ENCODE measurements around the gene LMAN1L. TPM values are rescaled to one million over a fixed set of nuclear protein-coding genes. Genes with fewer than 3 reads are reported as not detected.
A peak's percentile ranks its signal among the peaks of the same experiment; 100 is the strongest.

The LMAN1L gene
- total RNA-seq, 8 experiments from 2014 or later, result 0.08 to 1.8 (median 0.32) TPM; not detected in 1

DNA sequence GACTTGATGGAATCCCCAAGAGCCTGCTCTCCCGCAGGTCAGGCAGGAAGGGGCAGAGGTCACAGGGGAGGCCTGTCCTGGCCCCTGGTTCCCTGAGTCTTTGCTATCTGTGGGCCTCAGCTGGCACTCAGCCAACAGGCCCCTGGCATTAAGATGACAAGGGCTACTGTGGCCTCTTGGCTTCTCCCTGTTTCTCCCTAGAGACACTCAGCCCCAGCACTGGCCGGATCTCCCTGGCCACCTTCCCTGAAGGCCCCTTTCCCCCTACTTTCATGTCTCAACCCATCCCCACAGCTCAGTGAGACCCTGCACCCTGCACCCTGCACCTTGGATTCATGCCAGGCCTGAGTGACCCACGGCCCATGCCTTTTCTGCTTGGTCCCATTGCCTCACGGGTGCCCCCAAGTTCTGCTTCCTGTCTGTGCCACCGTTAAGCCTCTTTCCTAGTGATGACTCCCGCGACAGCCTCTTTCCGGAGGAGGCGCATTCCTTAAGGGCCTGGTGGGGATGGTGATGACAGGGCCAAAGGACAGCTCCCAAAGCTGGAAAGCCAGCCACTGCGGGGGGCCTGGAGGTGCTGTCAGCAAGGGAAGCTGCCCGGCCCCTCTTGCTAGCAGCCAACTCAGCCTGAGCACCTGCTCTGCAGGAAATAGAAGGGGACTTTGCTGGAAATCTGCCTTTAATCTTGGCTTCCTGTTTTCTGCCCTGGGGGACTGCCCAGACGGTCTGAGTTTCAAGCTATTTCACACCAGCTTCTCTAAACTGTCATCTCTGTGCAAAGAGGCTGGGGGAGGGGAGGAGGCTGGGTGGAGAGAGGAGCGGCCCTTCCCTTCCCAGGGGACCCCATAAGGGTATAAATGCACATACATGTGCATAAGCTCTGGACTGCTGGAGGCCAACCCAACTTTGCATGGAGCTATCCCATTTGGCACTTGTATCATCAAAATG is 35.5 kb upstream of the LMAN1L start:
- Histone ChIP-seq H3K4me1 (replicated peaks in 1 of 2) (peaks cover 27 to 41% of the 10 kb centered on the region in 2 donors), H3K27ac (peak overlapping the region; percentile 14 to 68), H3K4me3 (no peak overlapping the region)
- in situ Hi-C loops (cut with MboI; ENCODE audit: low pct_unique_long_range_greater_than_20kb in 2 of 9, low sequenced_read_pairs in 9 of 9, unreplicated experiment in 9 of 9), result loop anchor here in 3 of 9 experiments (10.0 kb wide), 2 partner anchors 168 to 178 kb away; partner anchors contain the start of gene RPP25 (in 1 of the 3)
- peak in 4 of 8 experiments; percentile 6 to 81 (median 70) for ATAC-seq (replicated peaks in 6 of 8)
- WGBS, 10 experiments, result 0 to 24% (median 14%) methylated on average over 1 to 9 of the region's 13 CpGs; no CpG with 5 or more reads in 5 of the 10 experiments

DNA sequence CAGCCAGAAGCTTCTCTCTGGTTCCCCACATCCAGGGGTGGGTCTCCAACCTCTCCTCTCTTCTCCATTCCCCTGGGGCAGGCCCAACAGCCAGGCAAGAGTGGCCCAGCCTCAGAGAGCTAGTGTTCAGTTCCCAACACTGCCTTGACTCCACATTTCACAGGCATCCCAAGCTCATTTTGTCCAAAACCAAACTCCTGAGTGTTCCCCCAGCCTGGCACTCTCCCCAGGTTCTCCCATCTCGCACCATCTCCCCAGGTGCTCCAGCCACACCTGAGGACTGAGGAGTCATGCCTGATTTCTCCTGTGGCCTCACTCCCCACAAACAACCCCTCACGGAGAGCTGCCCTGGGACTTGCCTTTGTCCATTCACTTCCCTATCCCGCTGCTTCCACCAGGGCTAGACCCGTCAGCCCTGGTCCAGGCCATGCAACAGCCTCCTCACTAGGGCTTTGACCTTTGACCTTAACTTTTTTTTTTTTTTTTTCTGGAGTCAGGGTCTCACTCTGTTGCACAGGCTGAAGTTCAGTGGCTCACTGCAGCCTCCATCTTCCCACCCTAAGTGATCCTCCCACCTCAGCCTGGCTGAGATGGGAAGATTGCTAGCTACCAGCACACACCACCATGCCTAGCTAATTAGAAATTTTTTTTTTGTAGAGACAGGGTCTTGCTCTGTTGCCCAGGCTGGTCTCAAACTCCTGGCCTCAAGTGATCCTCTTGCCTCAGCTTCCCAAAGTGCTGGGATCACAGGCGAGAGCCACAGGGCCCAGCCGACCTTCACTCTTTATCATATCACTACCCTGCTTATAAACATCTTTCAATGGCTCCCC is 34.7 kb upstream of the LMAN1L start:
- 20 to 92% (median 80%) methylated on average over 1 to 5 of the region's 6 CpGs; no CpG with 5 or more reads in 5 of the 10 experiments for WGBS, 10 experiments
- Histone ChIP-seq H3K4me1 (replicated peaks in 1 of 2) (peaks cover 28 to 42% of the 10 kb centered on the region in 2 donors), H3K27ac (no peak overlapping the region), H3K4me3 (no peak overlapping the region)
- ATAC-seq (replicated peaks in 6 of 8), result peak in 3 of 8 experiments; percentile 0 to 2 (median 1)
- in situ Hi-C loops (cut with MboI; ENCODE audit: low pct_unique_long_range_greater_than_20kb in 2 of 9, low sequenced_read_pairs in 9 of 9, unreplicated experiment in 9 of 9), result loop anchor here in 3 of 9 experiments (10.0 kb wide), 2 partner anchors 167 to 177 kb away; partner anchors contain the start of gene RPP25 (in 1 of the 3)

DNA sequence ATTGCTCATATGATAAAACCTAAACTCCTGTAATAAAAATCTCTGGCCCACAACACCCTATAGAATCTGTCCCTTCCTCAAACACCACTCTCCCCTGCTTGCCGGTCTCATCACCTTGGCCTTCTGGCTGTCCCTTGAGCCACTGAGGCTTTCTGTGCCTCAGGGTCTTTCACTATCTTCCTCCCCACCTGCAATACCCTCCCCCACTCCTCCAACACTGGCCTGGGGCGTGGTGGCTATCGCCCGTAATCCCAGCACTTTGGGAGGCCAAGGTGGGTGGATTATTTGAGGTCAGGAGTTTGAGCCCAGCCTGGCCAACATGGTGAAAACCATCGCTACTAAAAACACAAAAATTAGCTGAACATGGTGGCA is 34.0 kb upstream of the LMAN1L start:
- Histone ChIP-seq H3K4me1 (replicated peaks in 1 of 2) (peaks cover 29 to 44% of the 10 kb centered on the region in 2 donors), H3K4me3 (no peak overlapping the region), H3K27ac (no peak overlapping the region)
- no peak for ATAC-seq (replicated peaks in 6 of 8)
- in situ Hi-C loops (cut with MboI; ENCODE audit: low pct_unique_long_range_greater_than_20kb in 2 of 9, low sequenced_read_pairs in 9 of 9, unreplicated experiment in 9 of 9), result loop anchor here in 3 of 9 experiments (10.0 kb wide), 2 partner anchors 166 to 176 kb away; partner anchors contain the start of gene RPP25 (in 1 of the 3)
- WGBS, 10 experiments, result 100% methylated on average over 1 to 3 of the region's 5 CpGs; no CpG with 5 or more reads in 5 of the 10 experiments

DNA sequence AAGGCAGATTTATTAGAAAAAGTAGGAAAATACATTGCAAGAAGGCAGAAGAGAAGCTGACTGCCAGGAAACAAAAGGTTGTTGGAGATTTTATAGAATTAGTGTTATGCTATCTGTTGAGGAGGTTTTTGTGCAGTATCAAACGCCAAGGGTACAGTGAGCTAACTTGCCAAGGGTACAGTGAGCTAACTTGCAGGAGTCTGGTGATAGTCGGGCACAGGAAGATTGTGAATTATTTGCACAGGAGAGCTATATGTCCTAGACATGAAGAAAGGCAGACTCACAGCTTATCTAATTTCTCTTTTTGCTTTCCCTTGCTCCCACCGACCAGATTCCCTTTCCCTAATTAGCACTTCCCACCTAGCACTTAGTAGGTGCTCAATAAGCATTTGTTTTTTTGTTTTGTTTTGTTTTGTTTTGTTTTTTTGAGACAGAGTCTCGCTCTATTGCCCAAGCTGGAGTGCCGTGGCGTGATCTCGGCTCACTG is 33.4 kb upstream of the LMAN1L start:
- Histone ChIP-seq H3K27ac (no peak overlapping the region), H3K4me3 (no peak overlapping the region), H3K4me1 (replicated peaks in 1 of 2) (peaks cover 34 to 49% of the 10 kb centered on the region in 2 donors)
- no peak for ATAC-seq (replicated peaks in 6 of 8)
- WGBS, 10 experiments, result 74 to 100% (median 88%) methylated on average over 1 to 7 of the region's 7 CpGs
- in situ Hi-C loops (cut with MboI; ENCODE audit: low pct_unique_long_range_greater_than_20kb in 2 of 9, low sequenced_read_pairs in 9 of 9, unreplicated experiment in 9 of 9), result loop anchor here in 3 of 9 experiments (10.0 kb wide), 2 partner anchors 166 to 176 kb away; partner anchors contain the start of gene RPP25 (in 1 of the 3)

DNA sequence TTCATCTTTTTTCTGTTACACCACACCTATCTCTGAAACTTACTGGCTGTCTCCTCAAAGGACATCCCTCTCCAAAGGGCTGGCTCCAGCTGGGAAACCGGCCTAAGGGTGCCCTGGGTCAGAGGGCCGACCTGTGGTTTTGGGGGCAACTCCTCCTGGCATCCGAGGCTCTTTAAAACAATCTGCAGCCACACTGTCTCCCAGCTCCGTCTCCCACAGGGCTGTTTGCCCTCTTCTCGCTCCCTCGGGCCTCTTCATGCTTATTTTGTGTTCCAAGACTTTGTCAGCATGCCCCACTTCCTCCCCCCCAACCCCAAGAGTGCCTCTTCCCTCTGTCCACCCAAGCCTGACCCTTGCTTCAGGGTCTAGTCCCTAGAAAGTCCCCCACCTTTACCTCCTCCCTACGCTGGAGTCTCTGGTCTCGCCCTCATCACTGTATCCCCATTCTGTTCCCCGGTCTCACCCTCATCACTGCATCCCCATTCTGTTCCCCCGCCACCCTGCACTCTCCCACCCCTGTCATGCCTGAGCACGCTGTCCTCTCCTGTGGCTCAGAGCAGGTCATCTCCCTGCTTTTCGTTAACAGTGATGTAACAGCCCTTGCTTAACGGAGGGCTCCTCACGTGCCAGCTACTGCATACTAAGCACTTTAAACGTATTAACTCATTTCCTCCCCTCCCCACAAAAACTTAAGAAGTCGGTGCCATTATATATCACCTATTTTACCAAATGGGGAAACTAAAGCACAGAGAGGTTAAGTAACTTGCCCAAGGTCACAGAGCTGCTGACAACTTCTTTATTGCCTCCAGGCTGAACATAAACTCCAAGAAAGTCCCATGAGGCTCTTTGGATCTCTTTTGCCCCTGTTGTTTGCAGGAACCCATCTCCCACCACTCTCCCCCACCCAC is 31.9 kb upstream of the LMAN1L start:
- in situ Hi-C loops (cut with MboI; ENCODE audit: low pct_unique_long_range_greater_than_20kb in 2 of 9, low sequenced_read_pairs in 9 of 9, unreplicated experiment in 9 of 9), result no loop called here
- H3K4me3 ChIP-seq, result peak overlapping the region; percentile 83 to 100 (median 91)
- peaks cover 41 to 54% of the 10 kb centered on the region in 2 donors for H3K4me1 ChIP-seq (replicated peaks in 1 of 2)
- ATAC-seq (replicated peaks in 6 of 8), result no peak
- peak overlapping the region in 1 of 2 donors; percentile 34 for H3K27ac ChIP-seq
- 40 to 100% (median 66%) methylated on average over 1 to 7 of the region's 16 CpGs; no CpG with 5 or more reads in 3 of the 10 experiments for WGBS, 10 experiments

DNA sequence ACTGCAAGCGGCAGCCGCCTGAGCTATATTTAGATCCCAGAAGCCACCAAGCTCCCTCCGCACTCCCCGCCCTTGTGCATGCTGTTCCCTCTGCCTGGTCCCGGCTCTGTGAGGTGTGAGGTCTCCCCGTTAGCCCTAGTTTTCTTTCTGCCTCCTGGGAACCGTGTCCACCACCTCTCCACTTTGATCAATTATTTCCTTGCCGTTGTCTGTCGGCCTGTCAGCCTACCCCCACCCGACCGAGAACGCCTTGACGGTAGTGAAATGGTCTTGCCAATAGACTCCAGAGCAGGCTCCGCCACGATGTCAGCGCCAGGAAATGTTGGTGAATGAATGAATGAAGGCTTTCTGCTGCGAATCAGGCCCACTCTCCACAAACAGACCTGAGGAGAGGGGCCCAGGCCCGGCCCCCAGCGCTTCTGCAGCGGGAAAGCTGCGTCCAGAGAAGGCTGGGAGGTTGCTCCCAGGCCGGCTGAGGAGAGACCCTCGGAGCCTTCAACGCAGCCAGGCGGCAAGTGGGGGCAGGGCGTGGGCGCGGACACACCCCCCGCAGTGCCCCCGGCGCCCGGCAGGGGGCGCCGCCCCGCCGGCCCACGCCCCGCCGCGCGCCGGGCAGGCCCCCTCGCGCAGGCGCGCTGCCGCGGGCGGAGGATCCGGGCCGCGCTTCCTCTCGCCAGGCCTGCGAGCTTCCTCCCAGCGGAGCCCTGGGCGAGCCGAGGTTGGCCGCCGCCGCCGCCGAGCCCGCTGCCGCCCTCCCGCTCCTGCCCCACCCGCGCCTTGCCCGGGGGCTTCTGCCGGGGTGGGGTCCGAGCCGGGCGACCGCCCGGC is 31.0 kb upstream of the LMAN1L start, which contains the start of gene CSK:
Gene CSK (plus strand): TSS at position 650 of the 828 bp plus-strand sequence. CDS start 16,218 bp downstream, outside the sequence.
- H3K27ac ChIP-seq, result peak within 1 kb of the TSS; percentile 77 to 80
- peak; percentile 30 to 86 (median 82) for ATAC-seq (replicated peaks in 6 of 8)
- peaks cover 39 to 51% of the 10 kb centered on the region in 2 donors for H3K4me1 ChIP-seq (replicated peaks in 1 of 2)
- WGBS, 10 experiments, result 0 to 60% (median 3%) methylated on average over 1 to 12 of the region's 74 CpGs; no CpG with 5 or more reads in 3 of the 10 experiments
- peak within 1 kb of the TSS; percentile 83 to 100 (median 91) for H3K4me3 ChIP-seq
- in situ Hi-C loops (cut with MboI; ENCODE audit: low pct_unique_long_range_greater_than_20kb in 2 of 9, low sequenced_read_pairs in 9 of 9, unreplicated experiment in 9 of 9), result no loop called here

DNA sequence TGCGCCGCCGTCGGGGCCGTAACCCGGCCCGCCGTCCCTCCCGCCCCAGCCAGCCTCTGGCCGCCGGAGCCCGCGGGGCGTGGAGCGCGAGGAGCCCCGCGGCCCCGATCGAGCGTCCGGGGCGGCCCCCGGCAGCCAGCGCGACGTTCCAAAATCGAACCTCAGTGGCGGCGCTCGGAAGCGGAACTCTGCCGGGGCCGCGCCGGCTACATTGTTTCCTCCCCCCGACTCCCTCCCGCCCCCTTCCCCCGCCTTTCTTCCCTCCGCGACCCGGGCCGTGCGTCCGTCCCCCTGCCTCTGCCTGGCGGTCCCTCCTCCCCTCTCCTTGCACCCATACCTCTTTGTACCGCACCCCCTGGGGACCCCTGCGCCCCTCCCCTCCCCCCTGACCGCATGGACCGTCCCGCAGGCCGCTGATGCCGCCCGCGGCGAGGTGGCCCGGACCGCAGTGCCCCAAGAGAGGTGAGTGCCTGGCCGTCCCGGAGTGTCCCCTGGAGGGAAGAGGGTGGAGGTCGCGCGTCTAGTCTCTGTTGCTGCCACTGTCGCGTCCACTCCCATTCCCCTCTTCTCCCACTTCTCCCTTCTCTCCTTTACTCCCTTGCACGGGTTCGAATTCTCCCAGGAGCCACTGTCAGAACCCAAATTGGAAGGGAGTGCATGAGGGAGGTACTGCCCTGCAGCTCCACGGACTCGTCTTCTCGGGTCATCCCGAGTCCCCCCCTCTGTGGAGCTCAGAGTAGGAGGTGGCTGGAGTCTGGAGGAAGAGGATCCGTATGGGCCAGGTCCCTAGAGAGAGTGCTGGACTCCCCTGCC is 30.2 kb upstream of the LMAN1L start:
- H3K4me3 ChIP-seq, result peak overlapping the region; percentile 83 to 100 (median 91)
- in situ Hi-C loops (cut with MboI; ENCODE audit: low pct_unique_long_range_greater_than_20kb in 2 of 9, low sequenced_read_pairs in 9 of 9, unreplicated experiment in 9 of 9), result no loop called here
- H3K4me1 ChIP-seq (replicated peaks in 1 of 2), result peaks cover 31 to 47% of the 10 kb centered on the region in 2 donors
- ATAC-seq (replicated peaks in 6 of 8), result peak in 7 of 8 experiments; percentile 4 to 50 (median 44)
- H3K27ac ChIP-seq, result peak overlapping the region; percentile 77 to 80
- WGBS, 10 experiments, result 0 to 1% (median 0%) methylated on average over 1 to 12 of the region's 72 CpGs; no CpG with 5 or more reads in 6 of the 10 experiments

DNA sequence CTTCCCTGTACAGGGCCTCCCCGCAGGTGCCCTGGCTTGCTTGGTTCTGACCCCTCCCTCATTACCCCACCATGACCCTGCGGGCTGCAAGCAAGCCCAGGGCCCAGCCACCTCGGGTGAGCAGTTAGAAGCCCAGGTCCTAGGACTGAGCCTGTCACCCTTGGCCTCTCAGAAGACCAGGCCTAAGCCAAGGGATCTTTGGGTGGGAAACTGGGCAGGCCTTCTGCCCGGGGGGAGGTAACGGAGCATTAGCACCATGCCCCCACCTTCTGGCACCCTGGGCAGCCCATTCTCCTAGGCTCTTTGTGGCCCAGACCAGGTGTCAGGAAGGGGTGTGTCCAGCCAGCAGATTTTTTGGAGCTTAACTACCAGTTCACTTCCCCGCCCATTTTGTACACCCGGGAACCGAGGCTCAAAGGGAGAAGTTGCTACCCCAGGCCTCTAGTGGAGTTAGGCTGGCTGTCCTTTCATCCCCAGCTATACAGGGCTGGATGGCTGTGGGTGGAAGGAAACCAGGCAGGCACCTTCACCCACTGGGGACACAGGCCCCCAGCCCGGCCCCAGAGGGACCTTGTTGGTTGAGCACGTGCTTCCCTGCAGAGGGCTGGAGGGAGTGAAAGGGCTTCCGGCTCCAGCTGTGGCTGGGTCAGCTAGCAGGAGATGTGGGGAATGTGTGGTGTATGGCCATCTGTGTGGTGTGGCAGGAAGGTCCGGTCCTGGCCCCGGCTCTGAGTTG is 29.4 kb upstream of the LMAN1L start:
- peak overlapping the region; percentile 83 to 100 (median 91) for H3K4me3 ChIP-seq
- WGBS, 10 experiments, result 5 to 27% (median 10%) methylated on average over 2 to 6 of the region's 13 CpGs; no CpG with 5 or more reads in 6 of the 10 experiments
- peaks cover 26 to 44% of the 10 kb centered on the region in 2 donors for H3K4me1 ChIP-seq (replicated peaks in 1 of 2)
- peak in 7 of 8 experiments; percentile 2 to 17 (median 4) for ATAC-seq (replicated peaks in 6 of 8)
- H3K27ac ChIP-seq, result peak overlapping the region in 1 of 2 donors; percentile 25
- in situ Hi-C loops (cut with MboI; ENCODE audit: low pct_unique_long_range_greater_than_20kb in 2 of 9, low sequenced_read_pairs in 9 of 9, unreplicated experiment in 9 of 9), result no loop called here

DNA sequence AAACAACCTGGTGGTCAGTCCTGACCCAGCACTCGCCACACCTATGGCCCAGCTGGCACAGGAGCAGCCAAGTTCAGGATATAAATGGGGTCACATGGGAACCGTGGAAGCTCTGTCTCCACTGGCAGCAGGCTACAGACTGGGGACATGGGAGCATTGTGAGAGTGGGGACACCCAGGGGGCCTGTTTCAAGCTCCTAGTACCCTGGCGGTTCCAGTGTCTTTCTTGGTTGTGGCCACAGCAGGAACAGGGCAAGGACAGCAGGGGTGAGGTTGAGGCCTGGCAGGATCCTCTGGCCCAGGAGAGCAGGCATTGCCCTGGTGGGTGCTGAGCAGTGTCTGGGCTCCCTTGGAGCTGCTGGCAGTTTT is 28.8 kb upstream of the LMAN1L start:
- 57 to 60% methylated on average over 1 of the region's 3 CpGs; no CpG with 5 or more reads in 8 of the 10 experiments for WGBS, 10 experiments
- in situ Hi-C loops (cut with MboI; ENCODE audit: low pct_unique_long_range_greater_than_20kb in 2 of 9, low sequenced_read_pairs in 9 of 9, unreplicated experiment in 9 of 9), result no loop called here

More for the DNA sequence above, 28.8 kb upstream of the LMAN1L start:
- peak overlapping the region; percentile 83 to 100 (median 91) for H3K4me3 ChIP-seq
- H3K27ac ChIP-seq, result peak overlapping the region in 1 of 2 donors; percentile 25
- H3K4me1 ChIP-seq (replicated peaks in 1 of 2), result peaks cover 30 to 44% of the 10 kb centered on the region in 2 donors
- no peak for ATAC-seq (replicated peaks in 6 of 8)

Measured in motor neuron (in vitro differentiated cells).